ENCODE measurements around the gene SHISA7.

- TF ChIP-seq CTCF (IDR thresholded peaks at IDR 0.05): no peak
- TF ChIP-seq EP300 (IDR thresholded peaks at IDR 0.05): no peak
- TF ChIP-seq POLR2AphosphoS5 (IDR thresholded peaks at IDR 0.05): no peak
- TF ChIP-seq POLR2A (IDR thresholded peaks at IDR 0.05; ENCODE audit: low read depth): no peak
These were observed 6.3 kb downstream of the SHISA7 start for GRCh38 chr19:55436847-55437246.

All from esophagus muscularis mucosa (tissue), 4 donors.